ENCODE measurements around the gene PHB1.
"Not testable (repeated sequence)": the region's sequence is repeated elsewhere in the genome, so short reads cannot be mapped to it uniquely, and the experiment has no call there.

Gene PHB1

DNA sequence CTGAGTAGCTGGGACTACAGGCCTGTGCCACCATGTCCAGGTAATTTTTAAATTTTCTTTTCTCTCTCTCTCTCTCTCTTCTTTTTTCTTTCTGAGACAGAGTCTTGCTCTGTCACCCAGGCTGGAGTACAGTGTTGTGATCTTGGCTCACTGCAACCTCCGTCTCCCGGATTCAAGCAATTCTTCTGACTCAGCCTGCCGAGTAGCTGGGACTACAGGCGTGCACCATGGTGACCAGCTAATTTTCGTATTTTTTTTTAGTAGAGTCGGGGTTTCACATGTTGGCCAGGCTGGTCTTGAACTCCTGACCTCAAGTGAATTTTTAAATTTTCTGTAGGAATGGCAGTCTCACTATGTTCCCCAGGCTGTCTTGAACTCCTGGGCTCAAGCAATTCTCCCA is 41.6 kb downstream of the PHB1 start:
- no peak for DNase-seq

GRCh38 chr17:49372425-49372824 is 42.3 kb downstream of the PHB1 start:
- no peak for DNase-seq

DNA sequence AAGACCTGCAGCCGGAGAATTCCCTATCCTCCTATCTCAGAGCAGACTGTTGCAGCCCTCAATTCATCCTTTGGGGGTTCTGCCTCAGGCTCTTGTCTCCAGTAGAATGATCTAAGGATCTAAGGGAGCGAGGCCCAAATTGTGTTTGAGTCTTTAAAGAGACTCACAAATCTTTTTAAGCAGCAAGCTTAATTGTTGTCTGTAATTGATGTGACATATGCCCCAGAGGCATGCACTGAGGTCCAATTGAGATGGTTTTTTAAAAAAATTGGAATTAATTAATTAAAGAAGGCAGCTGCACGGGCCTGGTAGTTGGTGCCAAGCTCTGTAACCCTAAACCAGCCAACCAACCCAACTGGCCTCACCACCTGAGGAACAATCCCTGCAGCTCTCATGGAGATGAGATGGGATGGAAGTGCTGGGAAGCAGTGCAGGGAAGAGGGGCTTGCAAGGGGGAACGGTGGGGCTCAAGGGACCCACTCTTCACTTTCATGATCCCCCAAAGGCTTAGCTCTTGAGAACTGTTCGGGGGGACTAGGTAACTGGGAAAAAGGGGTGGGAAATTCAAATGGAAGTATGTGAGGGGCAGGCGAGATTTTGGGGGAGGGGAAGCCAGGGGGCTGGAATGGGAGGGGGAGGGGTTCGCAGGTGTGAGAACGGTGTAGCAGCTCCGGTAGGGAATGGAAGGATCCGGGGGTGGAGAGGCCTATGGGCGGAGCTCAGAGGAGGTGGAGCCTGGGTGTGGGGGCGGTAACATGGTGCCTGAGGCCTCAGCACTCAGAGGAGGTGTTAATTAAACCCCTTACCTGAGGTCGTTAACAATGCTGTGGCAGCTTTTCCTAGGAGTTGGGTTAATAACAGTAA is 43.5 kb downstream of the PHB1 start:
- DNase-seq, result no peak

- DNase-seq, result no peak
Measured at GRCh38 chr17:49369760-49370159, 44.9 kb downstream of the PHB1 start.

GRCh38 chr17:49369089-49369488 is 45.6 kb downstream of the PHB1 start:
- no peak for DNase-seq

DNA sequence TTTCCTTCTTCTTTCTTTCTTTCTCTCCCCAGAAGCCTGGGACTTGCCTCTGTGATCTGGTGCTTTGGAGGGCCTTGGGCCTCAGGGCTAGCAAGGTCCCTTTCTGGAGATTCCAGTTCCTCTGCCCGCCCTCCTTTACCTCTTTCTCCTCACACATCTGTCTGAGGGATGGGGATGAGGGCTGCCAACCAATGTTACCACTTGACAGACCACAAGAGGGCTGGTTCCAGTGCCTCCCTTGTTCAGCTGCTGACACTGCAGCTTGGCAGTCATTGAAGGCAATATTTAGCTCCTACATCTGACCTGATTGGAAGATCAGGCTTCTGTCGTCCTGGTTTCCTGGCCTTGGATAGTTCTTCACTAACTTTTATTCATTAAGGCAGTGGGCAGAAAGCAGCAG is 49.0 kb downstream of the PHB1 start:
- peak; percentile 51 for DNase-seq

DNA sequence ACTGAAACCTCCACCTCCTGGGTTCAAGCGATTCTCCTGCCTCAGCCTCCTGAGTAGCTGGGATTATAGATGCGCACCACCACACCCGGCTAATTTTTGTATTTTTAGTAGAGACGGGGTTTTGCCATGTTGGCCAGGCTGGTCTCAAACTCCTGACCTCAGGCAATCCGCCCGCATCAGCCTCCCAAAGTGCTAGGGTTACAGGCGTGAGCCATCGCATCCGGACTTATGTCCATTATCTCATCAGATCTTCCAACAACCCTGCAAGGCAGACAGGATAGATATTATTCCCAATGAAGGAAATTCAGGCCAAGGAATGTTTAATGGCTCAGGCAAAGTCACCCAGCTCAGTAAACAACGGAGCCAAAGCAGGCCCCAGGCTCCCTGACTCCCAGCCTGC is 49.6 kb downstream of the PHB1 start:
- not testable (repeated sequence) for DNase-seq

DNA sequence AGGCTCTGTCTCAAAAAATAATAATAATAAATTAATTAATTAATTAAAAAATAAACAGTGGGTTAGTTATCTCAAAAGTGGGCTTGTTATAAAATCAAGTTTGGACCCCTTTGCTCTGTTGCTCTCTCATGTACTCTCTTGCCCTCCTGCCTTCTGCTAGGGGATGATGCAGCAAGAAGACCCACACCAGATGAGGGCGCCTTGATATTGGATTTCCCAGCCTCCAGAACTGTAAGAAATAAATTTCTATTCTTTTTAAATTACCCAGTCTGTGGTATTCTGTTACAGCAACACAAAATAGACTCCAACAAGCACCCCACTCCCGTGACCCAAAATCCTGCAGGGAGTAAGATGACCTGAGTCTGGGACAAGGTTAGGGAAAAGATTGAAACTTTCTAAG is 50.6 kb downstream of the PHB1 start:
- DNase-seq, result no peak

DNA sequence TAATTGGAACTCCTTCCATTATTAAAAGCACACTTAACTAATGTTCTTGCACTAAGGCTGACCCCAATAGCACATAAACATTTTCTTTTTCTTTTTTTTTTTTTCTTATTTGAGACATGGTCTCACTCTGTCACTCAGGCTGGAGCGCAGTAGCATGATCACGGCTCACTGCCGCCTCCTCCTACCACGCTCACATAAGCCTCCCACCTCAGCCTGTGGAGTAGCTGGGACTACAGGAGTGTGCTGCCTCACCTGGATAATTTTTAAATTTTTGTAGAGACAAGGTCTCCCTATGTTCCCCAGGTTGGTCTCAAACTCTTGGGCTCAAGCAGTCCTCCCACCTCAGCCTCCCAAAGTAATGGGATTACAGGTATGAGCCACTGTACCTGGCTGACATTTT is 51.4 kb downstream of the PHB1 start:
- no peak for DNase-seq

DNA sequence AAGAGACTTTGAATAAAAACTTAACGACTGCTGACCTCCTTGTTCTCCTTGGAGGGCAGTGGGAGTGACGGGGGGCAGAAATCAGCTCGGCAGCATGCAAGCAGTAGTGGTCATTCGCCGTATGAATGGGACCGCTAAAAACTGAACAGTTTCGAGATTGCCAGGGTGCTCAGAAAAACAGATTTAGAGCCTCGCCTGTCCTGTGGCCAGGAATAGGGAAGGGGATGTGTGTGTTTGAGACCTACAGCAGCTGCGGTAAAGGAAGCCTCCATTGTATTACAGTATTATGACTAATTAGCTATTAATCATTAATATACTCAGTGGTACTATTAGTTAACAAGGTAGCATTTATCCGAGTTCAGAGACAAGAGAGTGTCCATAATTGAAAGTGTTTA is 52.0 kb downstream of the PHB1 start:
- DNase-seq, result no peak

GRCh38 chr17:49361902-49362722 is 52.6 kb downstream of the PHB1 start, which contains the start of gene ZNF652:
Gene ZNF652, minus strand, starts transcription at chr17:49362250. Its CDS starts 44,525 bp downstream, at chr17:49317725.
- peak; percentile 97 for DNase-seq

DNA sequence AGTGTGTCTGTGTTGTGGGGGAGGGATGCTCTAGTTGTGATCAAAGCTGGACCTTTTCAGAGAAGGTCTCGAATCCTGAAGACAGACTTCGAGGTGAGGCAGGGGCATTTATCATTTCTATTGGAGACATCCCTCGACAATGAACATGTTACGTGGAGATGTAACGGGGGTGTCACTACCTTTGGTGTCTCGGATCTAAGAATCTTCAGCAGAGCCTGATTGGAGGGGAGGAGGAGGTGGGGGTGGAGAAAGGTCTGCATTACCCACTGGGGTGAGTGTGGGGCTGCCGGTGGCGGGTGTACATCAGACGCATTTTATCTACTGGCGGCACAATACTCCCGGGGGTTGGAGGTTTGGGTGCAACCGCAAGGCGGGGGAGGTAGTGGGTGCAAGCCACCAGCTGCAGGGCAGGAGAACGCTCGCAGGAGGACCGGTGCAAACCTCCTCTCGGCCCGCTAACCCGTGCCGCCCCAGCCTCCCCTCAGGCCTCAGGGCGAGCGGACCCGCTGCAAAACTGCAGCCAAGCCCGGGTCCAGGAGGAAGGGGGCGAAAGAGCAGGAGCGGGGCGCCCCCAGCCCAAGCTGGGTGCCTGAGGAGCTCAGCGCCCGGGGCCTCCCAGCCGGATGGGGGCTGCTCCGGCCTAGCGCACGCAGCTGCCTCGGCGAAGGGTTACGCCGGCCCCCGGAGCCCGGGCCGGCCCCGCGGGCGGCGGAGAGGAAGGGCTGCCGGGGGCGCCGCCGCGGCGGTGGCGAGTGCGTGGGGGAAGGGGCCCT is 53.4 kb downstream of the PHB1 start:
- DNase-seq, result peak; percentile 82

DNA sequence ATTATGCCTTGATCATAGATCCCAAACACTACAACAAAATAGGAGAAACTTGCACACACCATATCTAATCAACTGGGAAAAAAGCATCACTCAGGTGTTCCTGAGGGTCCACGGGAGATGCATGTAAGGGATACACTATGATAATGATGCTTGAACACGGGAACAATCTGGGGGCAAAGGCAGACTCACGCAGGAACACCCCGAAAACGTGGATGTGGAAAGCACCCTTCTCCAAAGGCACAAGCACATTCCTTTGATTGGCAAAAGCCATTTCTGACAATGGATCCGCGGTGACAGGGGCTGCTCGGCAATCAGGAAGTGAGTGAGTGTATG is 53.9 kb downstream of the PHB1 start:
- DNase-seq, result no peak

GRCh38 chr17:49359990-49360795 is 54.5 kb downstream of the PHB1 start:
- DNase-seq, result no peak

DNA sequence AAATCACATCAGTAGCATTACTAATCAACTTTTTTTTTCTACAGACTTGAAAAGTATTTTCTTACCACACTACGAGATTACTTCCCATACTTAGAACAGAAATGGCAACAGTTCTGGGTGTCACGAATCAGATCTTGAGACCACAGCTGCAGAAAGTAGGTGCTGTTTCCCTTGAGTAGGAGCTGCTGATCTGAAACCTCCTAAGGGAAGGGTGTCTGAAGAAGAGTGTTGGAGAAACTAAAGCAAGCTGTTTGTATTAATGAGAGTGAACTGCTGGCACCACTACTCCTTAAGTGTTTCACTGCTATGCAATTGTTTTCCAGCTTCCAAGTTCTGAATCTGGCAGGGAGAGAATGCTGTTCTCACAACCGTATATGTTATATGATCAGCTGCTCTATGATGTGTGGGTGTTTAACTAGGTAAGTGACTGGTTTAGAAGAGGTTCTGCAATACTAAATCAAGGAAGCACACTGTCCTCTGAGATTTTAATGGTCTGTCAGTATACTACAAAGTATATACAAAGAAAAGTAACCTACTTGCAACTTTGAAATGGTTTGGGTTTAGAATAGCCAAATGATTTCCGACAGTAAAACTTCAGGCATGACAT is 55.9 kb downstream of the PHB1 start:
- DNase-seq, result no peak

GRCh38 chr17:49357516-49357915 is 57.2 kb downstream of the PHB1 start:
- DNase-seq, result no peak

- no peak for DNase-seq
Measured at GRCh38 chr17:49356320-49356719, 58.4 kb downstream of the PHB1 start.

All from NK-92 treated with Interleukin-12 subunit alpha and Interleukin-12 subunit beta, amount 100 ng/mL, for 24 hours (cell line).